ENCODE data around the gene GJB4. TPM values are rescaled to one million over a fixed set of nuclear protein-coding genes. Genes with fewer than 3 reads are reported as not detected.

The GJB4 gene
- polyA plus RNA-seq, 1 experiment = not detected

GRCh38 chr1:34781071-34781843, 21.7 kb downstream of the GJB4 start, which contains the start of gene GJB3:
GJB3 (plus strand) TSS chr1:34781214; CDS start chr1:34784763, 3,549 bp downstream.
- POLR2A ChIA-PET = no interaction called here
- CTCF ChIA-PET = interaction anchor here (1.0 to 1.6 kb wide), 5 partner anchors 9 to 85 kb away, joined by 3 to 4 read pairs (median 3); partner anchors contain the start of gene SMIM12
- no peaks in the 10 kb centered on the region for H3K36me3 ChIP-seq (ENCODE audit: control insufficient read depth, insufficient read depth, low read length)
- peaks cover 20% of the 10 kb centered on the region for H3K27me3 ChIP-seq (ENCODE audit: control insufficient read depth, insufficient read depth, low read length)
- peak within 1 kb of the TSS; percentile 29 for H3K4me3 ChIP-seq (ENCODE audit: low read depth, low read length)
- no peak for DNase-seq (ENCODE audit: low read depth)
- no peak for TF ChIP-seq CTCF (IDR thresholded peaks at IDR 0.05; ENCODE audit: insufficient read depth, low read depth, low read length)

- POLR2A ChIA-PET = no interaction called here
- H3K36me3 ChIP-seq (ENCODE audit: control insufficient read depth, insufficient read depth, low read length) = no peaks in the 10 kb centered on the region
- CTCF ChIA-PET = interaction anchor here (1.1 to 1.5 kb wide), 3 partner anchors 70 to 84 kb away, joined by 3 to 4 read pairs (median 4); partner anchors contain the start of gene SMIM12
- peaks cover 20% of the 10 kb centered on the region for H3K27me3 ChIP-seq (ENCODE audit: control insufficient read depth, insufficient read depth, low read length)
- H3K4me3 ChIP-seq (ENCODE audit: low read depth, low read length) = no peak overlapping the region
- DNase-seq (ENCODE audit: low read depth) = no peak
- TF ChIP-seq CTCF (IDR thresholded peaks at IDR 0.05; ENCODE audit: insufficient read depth, low read depth, low read length) = no peak
These were observed 22.4 kb downstream of the GJB4 start for GRCh38 chr1:34781844-34782391.

DNA sequence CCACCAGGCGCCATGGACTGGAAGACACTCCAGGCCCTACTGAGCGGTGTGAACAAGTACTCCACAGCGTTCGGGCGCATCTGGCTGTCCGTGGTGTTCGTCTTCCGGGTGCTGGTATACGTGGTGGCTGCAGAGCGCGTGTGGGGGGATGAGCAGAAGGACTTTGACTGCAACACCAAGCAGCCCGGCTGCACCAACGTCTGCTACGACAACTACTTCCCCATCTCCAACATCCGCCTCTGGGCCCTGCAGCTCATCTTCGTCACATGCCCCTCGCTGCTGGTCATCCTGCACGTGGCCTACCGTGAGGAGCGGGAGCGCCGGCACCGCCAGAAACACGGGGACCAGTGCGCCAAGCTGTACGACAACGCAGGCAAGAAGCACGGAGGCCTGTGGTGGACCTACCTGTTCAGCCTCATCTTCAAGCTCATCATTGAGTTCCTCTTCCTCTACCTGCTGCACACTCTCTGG, 25.2 kb downstream of the GJB4 start:
- no peak for TF ChIP-seq CTCF (IDR thresholded peaks at IDR 0.05; ENCODE audit: insufficient read depth, low read depth, low read length)
- Histone ChIP-seq H3K4me3 (ENCODE audit: low read depth, low read length) (no peak overlapping the region), H3K36me3 (ENCODE audit: control insufficient read depth, insufficient read depth, low read length) (no peaks in the 10 kb centered on the region), H3K27me3 (ENCODE audit: control insufficient read depth, insufficient read depth, low read length) (peaks cover 20% of the 10 kb centered on the region)
- no peak for DNase-seq (ENCODE audit: low read depth)
- POLR2A ChIA-PET = no interaction called here
- CTCF ChIA-PET = no interaction called here

DNA sequence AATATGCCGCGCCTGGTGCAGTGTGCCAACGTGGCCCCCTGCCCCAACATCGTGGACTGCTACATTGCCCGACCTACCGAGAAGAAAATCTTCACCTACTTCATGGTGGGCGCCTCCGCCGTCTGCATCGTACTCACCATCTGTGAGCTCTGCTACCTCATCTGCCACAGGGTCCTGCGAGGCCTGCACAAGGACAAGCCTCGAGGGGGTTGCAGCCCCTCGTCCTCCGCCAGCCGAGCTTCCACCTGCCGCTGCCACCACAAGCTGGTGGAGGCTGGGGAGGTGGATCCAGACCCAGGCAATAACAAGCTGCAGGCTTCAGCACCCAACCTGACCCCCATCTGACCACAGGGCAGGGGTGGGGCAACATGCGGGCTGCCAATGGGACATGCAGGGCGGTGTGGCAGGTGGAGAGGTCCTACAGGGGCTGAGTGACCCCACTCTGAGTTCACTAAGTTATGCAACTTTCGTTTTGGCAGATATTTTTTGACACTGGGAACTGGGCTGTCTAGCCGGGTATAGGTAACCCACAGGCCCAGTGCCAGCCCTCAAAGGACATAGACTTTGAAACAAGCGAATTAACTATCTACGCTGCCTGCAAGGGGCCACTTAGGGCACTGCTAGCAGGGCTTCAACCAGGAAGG, 25.8 kb downstream of the GJB4 start:
- ChIA-PET CTCF (no interaction called here), POLR2A (no interaction called here)
- Histone ChIP-seq H3K4me3 (ENCODE audit: low read depth, low read length) (no peak overlapping the region), H3K27me3 (ENCODE audit: control insufficient read depth, insufficient read depth, low read length) (peaks cover 15% of the 10 kb centered on the region), H3K36me3 (ENCODE audit: control insufficient read depth, insufficient read depth, low read length) (no peaks in the 10 kb centered on the region)
- no peak for TF ChIP-seq CTCF (IDR thresholded peaks at IDR 0.05; ENCODE audit: insufficient read depth, low read depth, low read length)
- no peak for DNase-seq (ENCODE audit: low read depth)

DNA sequence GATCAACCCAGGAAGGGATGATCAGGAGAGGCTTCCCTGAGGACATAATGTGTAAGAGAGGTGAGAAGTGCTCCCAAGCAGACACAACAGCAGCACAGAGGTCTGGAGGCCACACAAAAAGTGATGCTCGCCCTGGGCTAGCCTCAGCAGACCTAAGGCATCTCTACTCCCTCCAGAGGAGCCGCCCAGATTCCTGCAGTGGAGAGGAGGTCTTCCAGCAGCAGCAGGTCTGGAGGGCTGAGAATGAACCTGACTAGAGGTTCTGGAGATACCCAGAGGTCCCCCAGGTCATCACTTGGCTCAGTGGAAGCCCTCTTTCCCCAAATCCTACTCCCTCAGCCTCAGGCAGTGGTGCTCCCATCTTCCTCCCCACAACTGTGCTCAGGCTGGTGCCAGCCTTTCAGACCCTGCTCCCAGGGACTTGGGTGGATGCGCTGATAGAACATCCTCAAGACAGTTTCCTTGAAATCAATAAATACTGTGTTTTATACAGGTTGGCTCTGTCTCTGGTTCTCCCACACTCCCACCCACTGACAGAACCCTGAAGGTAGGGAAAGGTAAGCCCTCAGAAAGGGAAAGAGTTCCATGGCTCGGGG, 26.4 kb downstream of the GJB4 start:
- Histone ChIP-seq H3K27me3 (ENCODE audit: control insufficient read depth, insufficient read depth, low read length) (peaks cover 13% of the 10 kb centered on the region), H3K36me3 (ENCODE audit: control insufficient read depth, insufficient read depth, low read length) (no peaks in the 10 kb centered on the region), H3K4me3 (ENCODE audit: low read depth, low read length) (no peak overlapping the region)
- CTCF ChIA-PET = interaction anchor here (0.7 to 4.0 kb wide), 14 partner anchors 8 to 80 kb away, joined by 3 to 31 read pairs (median 4); no protein-coding TSS in a partner anchor
- POLR2A ChIA-PET = no interaction called here
- TF ChIP-seq CTCF (IDR thresholded peaks at IDR 0.05; ENCODE audit: insufficient read depth, low read depth, low read length) = no peak
- DNase-seq (ENCODE audit: low read depth) = no peak

Data from BJ (cell line).